Gastrocnemius medialis (tissue), 4 donors: ENCODE measurements around the gene SPN.

Experiments
- CTCF ChIP-seq, 5 experiments: fragments of 450-650 bp in 3 of 5; fragments of 200-600 bp in 2 of 5; sonication (generic) in 2 of 5; IDR thresholded peaks in 4 of 5; conservative IDR thresholded peaks in 1 of 5; 1 replicate in 4 of 5; 2 replicates in 1 of 5; pipeline ENCODE4 v1.5.1; 2016 to 2019; ENCODE audit warnings: antibody characterized with exemption in 5 of 5, mild to moderate bottlenecking in 3 of 5, moderate library complexity in 3 of 5
- POLR2A ChIP-seq, 2 donors: fragments of 450-650 bp; IDR thresholded peaks; one replicate each; pipeline ENCODE4 v1.6.1; 2017; ENCODE audit warnings: antibody characterized with exemption in 2 of 2, mild to moderate bottlenecking in 2 of 2, moderate library complexity in 2 of 2

- no peak for TF ChIP-seq CTCF (IDR thresholded peaks at IDR 0.05 in 4 of 5, conservative IDR thresholded peaks at IDR 0.05 in 1 of 5)
- no peak for TF ChIP-seq POLR2A (IDR thresholded peaks at IDR 0.05)
Measured at GRCh38 chr16:29646947-29647346, 16.1 kb upstream of the SPN start.
